Left lung (tissue), 10 donors: ENCODE data around the gene ARPC4. TPM values are rescaled to one million over a fixed set of nuclear protein-coding genes. Genes with fewer than 3 reads are reported as not detected.

ENCODE experiments used
- ATAC-seq: fragments of 200-7000 bp; cut with Tn5 transposase; one replicate; pipeline ENCODE4 v1.9.1; 2020; ENCODE audit warnings: moderate library complexity
- DNase-seq, 4 donors: peaks; one replicate each; pipeline ENCODE4 v3.0.0-alpha.2; 2013 to 2020
- H3K27ac ChIP-seq, 2 donors: fragments of 200-600 bp; sonication (generic) in 1 of 2; one replicate each; pipeline versions ENCODE4 v1.5.0 to v1.8.0; 2020 to 2021
- H3K27me3 ChIP-seq, 2 donors: fragments of 200-600 bp; sonication (generic) in 1 of 2; one replicate each; pipeline versions ENCODE4 v1.5.0 to v1.8.0; 2020 to 2021
- H3K36me3 ChIP-seq, 2 donors: fragments of 200-600 bp; sonication (generic) in 1 of 2; one replicate each; pipeline versions ENCODE4 v1.5.0 to v1.8.0; 2020 to 2021
- H3K4me1 ChIP-seq, 2 donors: fragments of 200-600 bp; one replicate each; pipeline ENCODE4 v1.8.0; 2021
- H3K4me3 ChIP-seq, 2 donors: fragments of 200-600 bp; sonication (generic) in 1 of 2; one replicate each; pipeline versions ENCODE4 v1.5.0 to v1.8.0; 2020 to 2021; ENCODE audit warnings: mild to moderate bottlenecking in 1 of 2
- H3K9me3 ChIP-seq, 2 donors: fragments of 200-600 bp; sonication (generic) in 1 of 2; one replicate each; pipeline versions ENCODE4 v1.5.0 to v1.8.0; 2020 to 2021
- CTCF ChIP-seq, 2 donors: fragments of 200-600 bp; sonication (generic) in 1 of 2; IDR thresholded peaks; one replicate each; pipeline versions ENCODE4 v1.5.0 to v1.8.0; 2021; ENCODE audit warnings: antibody characterized with exemption in 2 of 2
- intact Hi-C, 2 donors: fragments of 100-400 bp; cut with DNase I; formaldehyde crosslinking; loops; one replicate each; pipeline versions ENCODE4 v1.11.2 to v1.14.2; 2022
- polyA plus RNA-seq, 6 donors: library from polyadenylated mRNA; unstranded; fragments of 120-200 nt; gene quantifications; one replicate each; pipeline ENCODE4 v1.2.1, GENCODE V29; 2013; ENCODE audit not compliant: insufficient read length in 6 of 6
- total RNA-seq, 2 donors: library from RNA; stranded (reverse); fragmentation: NEBNext Ultra II Directional; extraction: Animal tissue kit (Norgen Biotek cat#: 25700); gene quantifications; one replicate each; pipeline ENCODE4 v1.2.1, GENCODE V29; 2021
- donor health status: DM: no; HTN: yes; CAD: no.
- donor health status: DM: no; HTN: no; CAD: no.

The ARPC4 gene
- total and polyA plus RNA-seq, 8 donors: 87.7 to 193 (median 112) TPM

GRCh38 chr3:9833078-9833477 lies 40.2 kb downstream of the ARPC4 start:
- Histone ChIP-seq H3K36me3 (peaks cover 0 to 82% of the 10 kb centered on the region in 2 donors), H3K9me3 (no peaks in the 10 kb centered on the region), H3K27ac (no peak overlapping the region), H3K27me3 (no peaks in the 10 kb centered on the region), H3K4me3 (no peak overlapping the region), H3K4me1 (peaks cover 0 to under 1% of the 10 kb centered on the region in 2 donors)
- intact Hi-C loops: no loop called here
- DNase-seq (no peak), ATAC-seq (no peak)
- no peak for TF ChIP-seq CTCF (IDR thresholded peaks at IDR 0.05)

- ATAC-seq: no peak
- intact Hi-C loops: no loop called here
Observed at GRCh38 chr3:9834520-9835380, 41.9 kb downstream of the ARPC4 start.

GRCh38 chr3:9837701-9838582 lies 45.1 kb downstream of the ARPC4 start:
- H3K27ac ChIP-seq: no peak overlapping the region
- H3K4me3 ChIP-seq: no peak overlapping the region
- intact Hi-C loops: no loop called here
- no peak for DNase-seq
- H3K4me1 ChIP-seq: peaks cover 4 to 12% of the 10 kb centered on the region in 2 donors
- no peaks in the 10 kb centered on the region for H3K27me3 ChIP-seq
- H3K36me3 ChIP-seq: peaks cover 0 to 68% of the 10 kb centered on the region in 2 donors
- ATAC-seq: peak; percentile 27
- no peaks in the 10 kb centered on the region for H3K9me3 ChIP-seq
- no peak for TF ChIP-seq CTCF (IDR thresholded peaks at IDR 0.05)

More at GRCh38 chr3:9834520-9835380, 41.9 kb downstream of the ARPC4 start:
- Histone ChIP-seq H3K36me3 (peaks cover 0 to 76% of the 10 kb centered on the region in 2 donors), H3K27me3 (no peaks in the 10 kb centered on the region), H3K4me1 (peaks cover 0 to 4% of the 10 kb centered on the region in 2 donors), H3K4me3 (no peak overlapping the region), H3K9me3 (no peaks in the 10 kb centered on the region), H3K27ac (no peak overlapping the region)
- TF ChIP-seq CTCF (IDR thresholded peaks at IDR 0.05): no peak
- no peak for DNase-seq

- ATAC-seq (no peak), DNase-seq (no peak)
- H3K27ac ChIP-seq: no peak overlapping the region
- H3K9me3 ChIP-seq: no peaks in the 10 kb centered on the region
- no peak for TF ChIP-seq CTCF (IDR thresholded peaks at IDR 0.05)
- no peaks in the 10 kb centered on the region for H3K27me3 ChIP-seq
- H3K36me3 ChIP-seq: peaks cover 0 to 59% of the 10 kb centered on the region in 2 donors
- peaks cover 7 to 16% of the 10 kb centered on the region in 2 donors for H3K4me1 ChIP-seq
- intact Hi-C loops: no loop called here
- no peak overlapping the region for H3K4me3 ChIP-seq
Observed at GRCh38 chr3:9838856-9839255, 46.0 kb downstream of the ARPC4 start.

- Histone ChIP-seq H3K27me3 (no peaks in the 10 kb centered on the region), H3K9me3 (no peaks in the 10 kb centered on the region), H3K4me3 (no peak overlapping the region), H3K27ac (no peak overlapping the region), H3K36me3 (peaks cover 0 to 38% of the 10 kb centered on the region in 2 donors), H3K4me1 (peaks cover 10 to 21% of the 10 kb centered on the region in 2 donors)
- DNase-seq: no peak
- no peak for TF ChIP-seq CTCF (IDR thresholded peaks at IDR 0.05)
- ATAC-seq: no peak
- intact Hi-C loops: no loop called here
Observed at GRCh38 chr3:9841015-9841414, 48.1 kb downstream of the ARPC4 start.
